KOPT-K1 (cell line): Measurements from ENCODE around the gene NTHL1.
"Not testable (repeated sequence)": the region's sequence is repeated elsewhere in the genome, so short reads cannot be mapped to it uniquely, and the experiment has no call there.

Experiments
- H3K27ac ChIP-seq: fragments of 200-600 bp; sonication (generic); 2 replicates; pipeline ENCODE4 v1.5.1; 2016; ENCODE audit warnings: antibody characterized with exemption, mild to moderate bottlenecking, low read depth, low read length; ENCODE audit not compliant: poor library complexity, severe bottlenecking
- H3K36me3 ChIP-seq: fragments of 200-600 bp; sonication (generic); 2 replicates; pipeline ENCODE4 v1.5.1; 2017; ENCODE audit warnings: antibody characterized with exemption, mild to moderate bottlenecking, low read length, moderate library complexity; ENCODE audit not compliant: insufficient read depth
- H3K9me3 ChIP-seq: fragments of 200-600 bp; sonication (generic); 2 replicates; pipeline ENCODE4 v1.5.1; 2017; ENCODE audit warnings: antibody characterized with exemption, low read length, mild to moderate bottlenecking; ENCODE audit not compliant: insufficient read depth, poor library complexity, severe bottlenecking

NTHL1 gene

GRCh38 chr16:2025251-2025650, 22.4 kb downstream of the NTHL1 start:
- Histone ChIP-seq H3K27ac (no peak overlapping the region), H3K9me3 (no peaks in the 10 kb centered on the region), H3K36me3 (no peaks in the 10 kb centered on the region)

DNA sequence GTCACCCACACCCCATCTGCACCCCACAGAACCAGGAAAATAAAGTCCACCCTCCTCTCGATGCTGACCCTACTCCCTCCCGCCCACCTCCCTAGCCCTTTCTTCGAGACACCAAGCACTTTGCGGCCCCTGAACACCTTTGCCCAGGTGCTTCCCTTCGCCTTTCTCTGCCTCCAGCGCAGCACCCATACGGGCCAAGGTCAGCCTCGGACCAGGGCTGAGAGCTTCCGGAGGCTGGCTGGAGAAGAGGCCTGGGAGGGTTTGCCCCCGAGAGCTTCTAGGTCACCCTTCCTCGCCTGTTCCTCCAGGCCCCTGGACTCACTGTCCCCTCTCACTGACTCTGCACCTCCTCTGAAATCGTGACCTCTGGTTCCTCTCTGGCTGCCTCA, 23.6 kb downstream of the NTHL1 start:
- no peak overlapping the region for H3K27ac ChIP-seq
- no peaks in the 10 kb centered on the region for H3K9me3 ChIP-seq
- H3K36me3 ChIP-seq: no peaks in the 10 kb centered on the region

DNA sequence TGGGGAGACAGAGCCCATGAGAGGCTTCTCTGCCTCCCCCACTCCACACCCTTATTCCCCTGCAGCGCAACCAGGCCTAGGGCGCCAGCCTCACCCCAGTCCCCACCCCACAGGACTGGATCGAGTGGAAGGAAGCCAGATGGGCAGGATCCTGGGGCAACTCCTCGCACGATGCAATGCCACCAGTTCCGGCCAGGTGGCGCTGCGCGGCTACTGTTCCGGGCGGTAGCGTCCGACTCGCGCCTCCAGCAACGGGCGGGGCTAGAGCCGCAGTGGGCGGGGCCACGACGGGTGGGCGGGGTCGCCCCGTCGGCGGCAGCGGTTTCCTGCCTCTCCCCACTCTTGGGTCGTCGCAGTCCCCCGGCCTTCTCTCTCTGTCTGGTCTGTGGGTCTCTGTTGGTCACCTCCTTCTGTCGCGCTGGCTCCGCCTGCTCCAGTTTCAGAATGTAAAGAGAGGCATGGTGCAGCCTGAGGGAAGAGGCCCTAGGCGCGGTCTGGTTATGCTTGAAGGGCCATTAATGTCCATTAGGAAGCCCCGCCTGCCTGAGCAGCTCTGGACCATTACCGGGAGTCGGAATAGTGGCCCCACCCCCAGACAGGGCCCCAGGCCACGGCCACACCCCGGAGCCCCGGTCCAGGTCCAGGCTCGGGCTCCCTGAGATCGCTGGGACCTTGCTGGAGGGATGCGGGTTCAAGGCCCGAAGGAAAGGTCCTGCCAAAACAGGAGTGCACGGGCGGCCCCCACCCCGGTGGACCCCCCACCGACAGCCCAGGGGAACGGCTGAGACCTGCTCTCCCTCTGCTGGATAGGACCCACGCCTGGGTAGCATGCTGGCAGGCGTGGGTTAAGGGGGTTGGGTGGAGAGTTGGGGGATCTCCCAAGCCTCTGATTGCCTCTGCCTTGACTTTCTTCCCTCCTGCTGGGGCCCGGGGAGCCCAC, 24.3 kb downstream of the NTHL1 start:
- Histone ChIP-seq H3K27ac (no peak overlapping the region), H3K9me3 (no peaks in the 10 kb centered on the region), H3K36me3 (no peaks in the 10 kb centered on the region)

- H3K9me3 ChIP-seq: no peaks in the 10 kb centered on the region
- no peaks in the 10 kb centered on the region for H3K36me3 ChIP-seq
- no peak overlapping the region for H3K27ac ChIP-seq
Observed at GRCh38 chr16:2022723-2023091, 24.9 kb downstream of the NTHL1 start.

DNA sequence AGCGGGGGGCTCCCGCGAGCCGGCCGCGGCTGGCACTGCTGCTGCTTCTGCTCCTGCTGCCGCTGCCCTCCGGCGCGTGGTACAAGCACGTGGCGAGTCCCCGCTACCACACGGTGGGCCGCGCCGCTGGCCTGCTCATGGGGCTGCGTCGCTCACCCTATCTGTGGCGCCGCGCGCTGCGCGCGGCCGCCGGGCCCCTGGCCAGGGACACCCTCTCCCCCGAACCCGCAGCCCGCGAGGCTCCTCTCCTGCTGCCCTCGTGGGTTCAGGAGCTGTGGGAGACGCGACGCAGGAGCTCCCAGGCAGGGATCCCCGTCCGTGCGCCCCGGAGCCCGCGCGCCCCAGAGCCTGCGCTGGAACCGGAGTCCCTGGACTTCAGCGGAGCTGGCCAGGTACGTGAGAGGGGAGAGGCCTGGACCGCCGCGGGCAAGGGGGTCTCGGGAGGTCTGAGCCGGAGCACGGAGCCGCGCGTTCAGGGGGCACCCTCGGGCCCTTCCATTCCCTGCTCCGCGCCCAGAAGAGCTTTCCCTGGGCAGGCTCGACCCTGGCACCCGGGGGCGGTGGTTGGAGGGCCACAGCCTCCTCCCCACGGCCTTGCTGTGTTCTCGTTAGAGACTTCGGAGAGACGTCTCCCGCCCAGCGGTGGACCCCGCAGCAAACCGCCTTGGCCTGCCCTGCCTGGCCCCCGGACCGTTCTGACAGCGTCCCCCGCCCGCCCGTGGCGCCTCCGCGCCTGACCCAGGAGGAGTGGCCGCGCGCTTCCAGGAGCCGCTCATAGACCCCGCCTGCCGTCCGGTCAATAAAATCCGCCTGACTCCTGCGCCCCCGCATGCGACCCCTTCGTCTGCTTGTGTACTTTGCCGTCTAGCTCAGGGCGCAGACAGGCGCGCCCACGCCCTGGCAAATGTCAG, 27.5 kb downstream of the NTHL1 start:
- Histone ChIP-seq H3K36me3 (no peaks in the 10 kb centered on the region), H3K9me3 (no peaks in the 10 kb centered on the region), H3K27ac (no peak overlapping the region)

DNA sequence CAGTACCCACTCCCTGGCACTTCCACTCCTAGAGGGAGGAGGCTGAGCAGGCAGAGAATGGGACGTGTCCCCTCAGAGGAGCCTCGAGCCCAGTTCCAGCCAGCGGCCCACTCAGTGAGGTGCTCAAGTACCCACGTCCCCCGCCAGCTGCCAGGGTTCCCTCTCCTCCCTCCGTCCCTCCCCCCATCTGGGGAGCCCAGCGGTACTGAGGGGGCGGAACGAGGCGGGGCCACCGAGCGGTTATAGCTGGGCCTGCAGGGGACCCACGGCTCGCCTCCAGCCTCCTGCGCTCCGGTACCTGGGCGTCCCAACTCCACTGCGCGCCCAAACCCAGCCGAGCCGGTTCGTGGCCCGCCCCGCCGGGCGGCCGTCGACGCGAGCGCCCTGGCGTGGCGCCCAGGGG, 28.1 kb downstream of the NTHL1 start, which contains the start of gene NPW:
Gene NPW, plus strand, starts transcription at position 268 of the 403 bp plus-strand sequence.
- no peaks in the 10 kb centered on the region for H3K36me3 ChIP-seq
- no peak within 1 kb of the TSS for H3K27ac ChIP-seq
- no peaks in the 10 kb centered on the region for H3K9me3 ChIP-seq

GRCh38 chr16:2016407-2016922, 31.2 kb downstream of the NTHL1 start:
- H3K27ac ChIP-seq: no peak overlapping the region
- no peaks in the 10 kb centered on the region for H3K9me3 ChIP-seq
- no peaks in the 10 kb centered on the region for H3K36me3 ChIP-seq

- H3K9me3 ChIP-seq: no peaks in the 10 kb centered on the region
- no peak overlapping the region for H3K27ac ChIP-seq
- H3K36me3 ChIP-seq: no peaks in the 10 kb centered on the region
Observed at GRCh38 chr16:2015947-2016208, 31.8 kb downstream of the NTHL1 start.

- no peaks in the 10 kb centered on the region for H3K36me3 ChIP-seq
- no peaks in the 10 kb centered on the region for H3K9me3 ChIP-seq
- H3K27ac ChIP-seq: no peak overlapping the region
Observed at GRCh38 chr16:2015117-2015946, 32.3 kb downstream of the NTHL1 start.

DNA sequence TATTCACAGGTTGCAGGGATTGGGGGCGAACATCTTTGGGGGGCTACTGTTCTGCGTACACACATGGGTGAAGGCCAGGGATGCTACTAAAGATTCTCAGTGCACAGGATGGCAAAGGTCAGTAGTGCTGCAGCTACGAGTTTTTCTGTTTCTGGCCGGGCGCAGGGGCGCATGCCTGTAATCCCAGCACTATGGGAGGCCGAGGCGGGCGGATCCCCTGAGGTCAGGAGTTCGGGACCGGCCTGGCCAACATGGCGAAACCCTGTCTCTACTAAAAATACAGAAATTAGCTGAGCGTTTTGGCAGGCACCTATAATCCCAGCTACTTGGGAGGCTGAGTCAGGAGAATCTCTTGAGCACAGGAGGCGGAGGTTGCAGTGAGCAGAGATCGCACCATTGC, 34.1 kb downstream of the NTHL1 start:
- H3K9me3 ChIP-seq: no peaks in the 10 kb centered on the region
- H3K36me3 ChIP-seq: no peaks in the 10 kb centered on the region
- H3K27ac ChIP-seq: no peak overlapping the region

GRCh38 chr16:2011726-2012125, 35.9 kb downstream of the NTHL1 start:
- H3K27ac ChIP-seq, H3K36me3 ChIP-seq, H3K9me3 ChIP-seq: not testable (repeated sequence)

- Histone ChIP-seq H3K9me3 (no peaks in the 10 kb centered on the region), H3K36me3 (peaks cover 21% of the 10 kb centered on the region; the same call in 1 of the 2 replicates), H3K27ac (peak within 1 kb of the TSS; percentile 68)
Observed at GRCh38 chr16:2009791-2010510, 37.7 kb downstream of the NTHL1 start, which contains the start of gene ZNF598. Gene ZNF598, minus strand, starts transcription at chr16:2009821.

GRCh38 chr16:2009164-2009711, 38.4 kb downstream of the NTHL1 start:
- peak overlapping the region; percentile 68 for H3K27ac ChIP-seq
- H3K36me3 ChIP-seq: peaks cover 26% of the 10 kb centered on the region; the same call in 1 of the 2 replicates
- no peaks in the 10 kb centered on the region for H3K9me3 ChIP-seq
